Heart right ventricle (tissue), 16 donors: ENCODE measurements around the gene TNIP1. TPM values are rescaled to one million over a fixed set of nuclear protein-coding genes. Genes with fewer than 3 reads are reported as not detected.

Source experiments
- ATAC-seq, 8 donors: fragments of 200-7000 bp; cut with Tn5 transposase; one replicate each; pipeline ENCODE4 v1.9.1; 2020; ENCODE audit warnings: mild to moderate bottlenecking in 8 of 8, moderate library complexity in 8 of 8, moderate number of reproducible peaks in 1 of 8
- DNase-seq, 2 donors: peaks; one replicate each; pipeline ENCODE4 v3.0.0-alpha.2; 2020
- H3K27ac ChIP-seq, 10 donors: fragments of 200-600 bp; sonication (generic) in 2 of 10; one replicate each; pipeline versions ENCODE4 v1.5.0 to v1.8.0; 2020 to 2022; ENCODE audit warnings: mild to moderate bottlenecking in 3 of 10
- H3K27me3 ChIP-seq, 7 donors: fragments of 200-600 bp; one replicate each; pipeline ENCODE4 v1.8.0; 2021 to 2022; ENCODE audit warnings: mild to moderate bottlenecking in 2 of 7
- H3K36me3 ChIP-seq, 9 donors: fragments of 200-600 bp; sonication (generic) in 1 of 9; one replicate each; pipeline versions ENCODE4 v1.5.0 to v1.8.0; 2020 to 2022; ENCODE audit warnings: mild to moderate bottlenecking in 2 of 9
- H3K4me1 ChIP-seq, 9 donors: fragments of 200-600 bp; sonication (generic) in 1 of 9; one replicate each; pipeline versions ENCODE4 v1.5.0 to v1.8.0; 2020 to 2022; ENCODE audit warnings: mild to moderate bottlenecking in 4 of 9
- H3K4me3 ChIP-seq, 10 donors: fragments of 200-600 bp; sonication (generic) in 2 of 10; one replicate each; pipeline versions ENCODE4 v1.5.0 to v1.8.0; 2020 to 2022; ENCODE audit warnings: mild to moderate bottlenecking in 7 of 10, moderate library complexity in 2 of 10
- H3K9me3 ChIP-seq, 11 donors: fragments of 200-600 bp in 10 of 11; sonication (generic) in 2 of 11; one replicate each; pipeline versions ENCODE4 v1.5.0 to v1.8.0; 2013 to 2022; ENCODE audit warnings: mild to moderate bottlenecking in 2 of 11, control low read depth in 1 of 11, moderate library complexity in 1 of 11
- CTCF ChIP-seq, 9 donors: fragments of 200-600 bp; sonication (generic) in 2 of 9; IDR thresholded peaks; one replicate each; pipeline versions ENCODE4 v1.5.0 to v1.8.0; 2021 to 2022; ENCODE audit warnings: antibody characterized with exemption in 9 of 9, mild to moderate bottlenecking in 5 of 9, moderate library complexity in 1 of 9
- WGBS, 2 donors: extraction: QIAGEN DNeasy Blood & Tissue Kit; methylation state at CpG; one replicate each; pipeline ENCODE4 v1.1.7; 2013; ENCODE audit warnings: inconsistent platforms in 1 of 2; 5-methylcytosine and 5-hydroxymethylcytosine counted together
- intact Hi-C, 10 donors: fragments of 100-400 bp; cut with DNase I; formaldehyde crosslinking; loops; one replicate each; pipeline versions ENCODE4 v1.11.1 to v1.14.2; 2022
- polyA plus RNA-seq, 2 donors: library from polyadenylated mRNA; stranded (reverse); fragments of 200-250 nt; gene quantifications; one replicate each; pipeline ENCODE4 v1.2.3, GENCODE V29; 2013
- total RNA-seq, 10 donors: library from RNA; stranded (reverse); fragmentation: NEBNext Ultra II Directional in 3 of 10; extraction: Animal tissue kit (Norgen Biotek cat#: 25700) in 3 of 10; gene quantifications; one replicate each; pipeline versions ENCODE4 v1.2.1 to v1.2.4, GENCODE V29; 2021 to 2023
- donor health status: Arrhythmogenic right ventricular cardiomyopathy.
- donor health status: ischemic (EF 13 %, LVEDD 7.1; RV severe dilation, severe dysfunction).
- donor health status: healthy with polysubstance abuse.
- donor health status: DM: no; HTN: yes; CAD: no.
- donor health status: DM: no; HTN: no; CAD: no.
- donor health status: ischemic (EF 25% LVEDD 6.9; RV normal size, moderate dysfunction).
- donor health status: ischemic (EF 25% LVEDD 5.7; RV mildly dilated, moderate dysfunction).
- donor health status: healthy.
- donor health status: DM: yes; HTN: yes; CAD: no.
- donor health status: Ischemic cardiomyopathy.
- donor health status: ischemic (EF 35%, LVEDD 5.7; RV mildly dilated, moderate dysfunction).
- donor health status: nonischemic (EF 11% LVEDD 7.7; RV severe dilation, severe dysfunction).
- donor health status: DM: yes; HTN: yes; CAD: no.
- donor health status: PGD.
- donor health status: ischemic (EF 29% LVEDD 5.4; RV normal size, mild dysfunction).
- donor health status: nonischemic (EF 23%, LVEDD 6.1; RV moderate dilation, normal function).

TNIP1 gene
- total and polyA plus RNA-seq, 12 donors, result 63.8 to 130 (median 124) TPM

GRCh38 chr5:151085517-151086041 is 4.7 kb upstream of the TNIP1 start:
- peak overlapping the region in 3 of 10 donors; percentile 12 to 48 (median 21) for H3K4me3 ChIP-seq
- ATAC-seq (peak; percentile 6 to 58 (median 30)), DNase-seq (peak; percentile 52 to 71)
- no peaks in the 10 kb centered on the region for H3K9me3 ChIP-seq
- H3K27me3 ChIP-seq, result no peaks in the 10 kb centered on the region
- H3K27ac ChIP-seq, result peak overlapping the region; percentile 44 to 88 (median 78)
- H3K36me3 ChIP-seq, result no peaks in the 10 kb centered on the region
- WGBS, 2 donors, result 19 to 22% methylated on average over 9 of the region's 9 CpGs
- intact Hi-C loops, result no loop called here
- TF ChIP-seq CTCF (IDR thresholded peaks at IDR 0.05), result no peak
- peaks cover 22 to 75% (median 43%) of the 10 kb centered on the region in 9 donors for H3K4me1 ChIP-seq

- ATAC-seq (no peak), DNase-seq (no peak)
- intact Hi-C loops, result no loop called here
- no peaks in the 10 kb centered on the region for H3K36me3 ChIP-seq
- H3K4me1 ChIP-seq, result peaks cover 22 to 76% (median 49%) of the 10 kb centered on the region in 9 donors
- no peak overlapping the region for H3K4me3 ChIP-seq
- no peaks in the 10 kb centered on the region for H3K27me3 ChIP-seq
- WGBS, 2 donors, result 95 to 98% methylated on average over 7 of the region's 7 CpGs
- no peak for TF ChIP-seq CTCF (IDR thresholded peaks at IDR 0.05)
- H3K27ac ChIP-seq, result peak overlapping the region in 1 of 10 donors; percentile 80
- no peaks in the 10 kb centered on the region for H3K9me3 ChIP-seq
Measured at GRCh38 chr5:151084363-151084762, 3.5 kb upstream of the TNIP1 start.

GRCh38 chr5:151083081-151083676 is 2.3 kb upstream of the TNIP1 start:
- intact Hi-C loops, result no loop called here
- Histone ChIP-seq H3K4me1 (peaks cover 25 to 81% (median 61%) of the 10 kb centered on the region in 9 donors), H3K27ac (peak overlapping the region in 4 of 10 donors; percentile 98 to 100 (median 100)), H3K36me3 (peaks cover 0 to 7% (median 0%) of the 10 kb centered on the region in 9 donors), H3K27me3 (no peaks in the 10 kb centered on the region), H3K9me3 (no peaks in the 10 kb centered on the region), H3K4me3 (no peak overlapping the region)
- no peak for TF ChIP-seq CTCF (IDR thresholded peaks at IDR 0.05)
- 83 to 89% methylated on average over 3 of the region's 3 CpGs for WGBS, 2 donors
- ATAC-seq (no peak), DNase-seq (no peak)

- DNase-seq, result no peak
- Histone ChIP-seq H3K27ac (peak overlapping the region in 9 of 10 donors; percentile 97 to 100 (median 100)), H3K36me3 (peaks cover 0 to 9% (median 0%) of the 10 kb centered on the region in 9 donors), H3K4me3 (peak overlapping the region in 7 of 10 donors; percentile 76 to 98 (median 88)), H3K9me3 (no peaks in the 10 kb centered on the region), H3K4me1 (peaks cover 25 to 86% (median 67%) of the 10 kb centered on the region in 9 donors), H3K27me3 (no peaks in the 10 kb centered on the region)
- TF ChIP-seq CTCF (IDR thresholded peaks at IDR 0.05), result peak in 6 of 9 donors; percentile 12 to 31 (median 26)
- ATAC-seq, result no peak
- intact Hi-C loops, result no loop called here
- 59 to 60% methylated on average over 6 of the region's 6 CpGs for WGBS, 2 donors
Measured at GRCh38 chr5:151082282-151082902, 1.6 kb upstream of the TNIP1 start.
